ENCODE data around the gene SLC8A2.

Gene SLC8A2

GRCh38 chr19:47471733-47472457 is at the start of gene SLC8A2:
SLC8A2 (minus strand) TSS chr19:47471893; CDS start chr19:47466403, 5,490 bp downstream.
- 0 out of 2 replicates have a peak, but pooled peaks have one; percentile 16 for TF ChIP-seq TEAD4 (IDR thresholded peaks at IDR 0.05)
- TF ChIP-seq EGR1 (IDR thresholded peaks at IDR 0.05), result no peak
- no peak for TF ChIP-seq CREB1 (IDR thresholded peaks at IDR 0.05; ENCODE audit: low read depth)
- TF ChIP-seq ZBTB7A (IDR thresholded peaks at IDR 0.05; ENCODE audit: low read depth), result peak; percentile 89
- no peak for TF ChIP-seq NFIC (IDR thresholded peaks at IDR 0.05)
- TF ChIP-seq YY1 (IDR thresholded peaks at IDR 0.05; ENCODE audit: low read depth), result 0 out of 2 replicates have a peak, but pooled peaks have one; percentile 14
- no peak for TF ChIP-seq CEBPB (IDR thresholded peaks at IDR 0.05)
- TF ChIP-seq MAX (IDR thresholded peaks at IDR 0.05), result peak; percentile 55
- peak; percentile 93 for TF ChIP-seq REST (IDR thresholded peaks at IDR 0.05; ENCODE audit: low read depth)
- TF ChIP-seq TCF12 (IDR thresholded peaks at IDR 0.05; ENCODE audit: low read depth), result peak; percentile 41; the same call in 1 of the 2 replicates

GRCh38 chr19:47520839-47521238 is 49.1 kb upstream of the SLC8A2 start:
- no peak for TF ChIP-seq CREB1 (IDR thresholded peaks at IDR 0.05; ENCODE audit: low read depth)

- no peak for TF ChIP-seq YY1 (IDR thresholded peaks at IDR 0.05; ENCODE audit: low read depth)
- TF ChIP-seq EP300 (IDR thresholded peaks at IDR 0.05; ENCODE audit: borderline replicate concordance), result no peak
- no peak for TF ChIP-seq REST (IDR thresholded peaks at IDR 0.05; ENCODE audit: low read depth)
- no peak for TF ChIP-seq ZBTB7A (IDR thresholded peaks at IDR 0.05; ENCODE audit: low read depth)
- TF ChIP-seq CEBPB (IDR thresholded peaks at IDR 0.05), result no peak
Measured at GRCh38 chr19:47520343-47520806, 48.7 kb upstream of the SLC8A2 start.

GRCh38 chr19:47518854-47519253 is 47.2 kb upstream of the SLC8A2 start:
- TF ChIP-seq NFIC (IDR thresholded peaks at IDR 0.05), result no peak
- TF ChIP-seq TCF12 (IDR thresholded peaks at IDR 0.05; ENCODE audit: low read depth), result no peak
- no peak for TF ChIP-seq TEAD4 (IDR thresholded peaks at IDR 0.05)
- no peak for TF ChIP-seq TAF1 (IDR thresholded peaks at IDR 0.05; ENCODE audit: low read depth)
- TF ChIP-seq REST (IDR thresholded peaks at IDR 0.05; ENCODE audit: low read depth), result no peak
- TF ChIP-seq RAD21 (IDR thresholded peaks at IDR 0.05; ENCODE audit: low read depth), result no peak
- TF ChIP-seq EGR1 (IDR thresholded peaks at IDR 0.05), result no peak
- TF ChIP-seq MAX (IDR thresholded peaks at IDR 0.05), result no peak
- TF ChIP-seq FOXM1 (IDR thresholded peaks at IDR 0.05; ENCODE audit: borderline replicate concordance, low read depth), result no peak
- TF ChIP-seq YY1 (IDR thresholded peaks at IDR 0.05; ENCODE audit: low read depth), result no peak
- no peak for TF ChIP-seq EP300 (IDR thresholded peaks at IDR 0.05; ENCODE audit: borderline replicate concordance)
- no peak for TF ChIP-seq CEBPB (IDR thresholded peaks at IDR 0.05)
- no peak for TF ChIP-seq ZBTB7A (IDR thresholded peaks at IDR 0.05; ENCODE audit: low read depth)
- TF ChIP-seq USF1 (IDR thresholded peaks at IDR 0.05), result no peak
- TF ChIP-seq CREB1 (IDR thresholded peaks at IDR 0.05; ENCODE audit: low read depth), result no peak

- TF ChIP-seq EP300 (IDR thresholded peaks at IDR 0.05; ENCODE audit: borderline replicate concordance) (no peak), NFIC (IDR thresholded peaks at IDR 0.05) (no peak), RAD21 (IDR thresholded peaks at IDR 0.05; ENCODE audit: low read depth) (no peak), CREB1 (IDR thresholded peaks at IDR 0.05; ENCODE audit: low read depth) (no peak), ZBTB7A (IDR thresholded peaks at IDR 0.05; ENCODE audit: low read depth) (no peak)
Measured at GRCh38 chr19:47518139-47518538, 46.4 kb upstream of the SLC8A2 start.

All from Ishikawa (cell line).